Inferior parietal cortex (tissue), 1 donor: Measurements from ENCODE around the gene ATP6AP2.
"Not testable (repeated sequence)": the region's sequence is repeated elsewhere in the genome, so short reads cannot be mapped to it uniquely, and the experiment has no call there.

Experiments used
- DNase-seq: peaks from one replicate; pipeline ENCODE4 v3.0.0-alpha.2; 2016; ENCODE audit errors: extremely low spot score

Gene ATP6AP2

GRCh38 chrX:40575411-40575810 is 5.4 kb upstream of the ATP6AP2 start:
- peak; percentile 72 for DNase-seq

DNA sequence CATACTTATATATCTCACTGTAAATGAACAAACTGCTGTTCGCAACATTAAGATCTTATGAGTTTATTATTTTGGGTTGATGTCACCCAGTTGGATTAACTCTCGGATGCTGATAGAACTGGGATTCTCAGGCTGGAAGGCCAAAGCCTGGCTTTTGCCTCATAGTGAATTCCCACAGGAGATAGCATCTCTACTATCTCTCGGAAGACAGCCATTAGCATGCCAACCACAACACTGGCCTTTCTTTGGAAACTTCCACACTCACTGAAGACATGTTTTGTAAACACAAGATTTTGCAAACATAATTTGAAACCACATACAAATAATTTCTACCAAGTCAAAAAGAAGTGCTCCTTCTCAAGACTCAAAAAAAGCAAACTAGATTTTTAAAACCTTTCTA is 4.5 kb upstream of the ATP6AP2 start:
- DNase-seq = no peak

- DNase-seq = no peak
Observed at GRCh38 chrX:40578039-40578695, 2.6 kb upstream of the ATP6AP2 start.

GRCh38 chrX:40579141-40579540 is 1.6 kb upstream of the ATP6AP2 start:
- no peak for DNase-seq

GRCh38 chrX:40579900-40580536 is 752 bp upstream of the ATP6AP2 start:
- DNase-seq = no peak

DNA sequence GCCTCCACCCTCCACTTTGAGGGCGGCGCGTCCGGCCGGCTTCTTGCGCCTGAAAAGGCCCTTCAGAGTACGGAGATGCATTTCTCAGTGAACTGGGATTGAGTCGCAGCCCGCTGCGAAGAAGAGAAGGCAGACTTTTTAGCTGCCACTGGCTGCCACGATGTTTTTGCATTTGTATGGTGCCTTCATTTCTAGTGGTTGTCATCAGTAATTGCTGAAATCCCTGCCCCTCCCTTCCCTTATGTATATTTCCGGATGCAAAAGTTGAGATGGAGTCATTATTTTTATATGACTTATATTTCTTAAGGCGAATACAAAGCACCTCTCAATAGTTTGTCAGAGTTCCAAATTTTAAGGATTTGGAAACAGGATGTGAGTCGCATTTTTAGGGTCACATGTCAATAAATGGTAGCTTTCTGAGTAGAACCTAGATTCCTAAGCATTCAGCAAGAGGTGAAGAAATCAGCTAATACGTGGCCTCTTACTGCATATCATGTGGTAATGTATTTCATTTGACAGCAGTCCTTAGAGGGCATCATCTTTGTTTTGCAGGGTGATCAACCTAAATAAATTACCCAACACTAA is 658 bp downstream of the ATP6AP2 start:
- DNase-seq = no peak

DNA sequence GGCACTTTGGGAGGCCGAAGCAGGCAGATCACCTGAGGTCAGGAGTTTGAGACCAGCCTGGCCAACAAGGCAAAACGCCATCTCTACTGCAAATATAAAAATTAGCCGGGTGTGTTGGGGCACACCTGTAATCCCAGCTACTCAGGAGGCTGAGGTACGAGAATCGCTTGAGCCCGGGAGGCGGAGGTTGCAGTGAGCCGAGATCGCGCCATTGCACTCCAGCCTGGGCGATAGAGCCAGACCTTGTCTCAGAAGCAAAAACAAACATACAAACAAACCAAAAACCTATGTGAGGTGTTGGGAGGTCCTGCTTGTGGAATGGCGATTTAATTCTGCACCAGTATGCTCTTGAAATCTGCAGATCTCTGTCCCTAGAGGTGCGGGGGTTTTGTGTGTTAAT is 1.4 kb downstream of the ATP6AP2 start:
- not testable (repeated sequence) for DNase-seq

- no peak for DNase-seq
Observed at GRCh38 chrX:40582811-40583210, 2.0 kb downstream of the ATP6AP2 start.

GRCh38 chrX:40587623-40588022 is 6.9 kb downstream of the ATP6AP2 start:
- not testable (repeated sequence) for DNase-seq

DNA sequence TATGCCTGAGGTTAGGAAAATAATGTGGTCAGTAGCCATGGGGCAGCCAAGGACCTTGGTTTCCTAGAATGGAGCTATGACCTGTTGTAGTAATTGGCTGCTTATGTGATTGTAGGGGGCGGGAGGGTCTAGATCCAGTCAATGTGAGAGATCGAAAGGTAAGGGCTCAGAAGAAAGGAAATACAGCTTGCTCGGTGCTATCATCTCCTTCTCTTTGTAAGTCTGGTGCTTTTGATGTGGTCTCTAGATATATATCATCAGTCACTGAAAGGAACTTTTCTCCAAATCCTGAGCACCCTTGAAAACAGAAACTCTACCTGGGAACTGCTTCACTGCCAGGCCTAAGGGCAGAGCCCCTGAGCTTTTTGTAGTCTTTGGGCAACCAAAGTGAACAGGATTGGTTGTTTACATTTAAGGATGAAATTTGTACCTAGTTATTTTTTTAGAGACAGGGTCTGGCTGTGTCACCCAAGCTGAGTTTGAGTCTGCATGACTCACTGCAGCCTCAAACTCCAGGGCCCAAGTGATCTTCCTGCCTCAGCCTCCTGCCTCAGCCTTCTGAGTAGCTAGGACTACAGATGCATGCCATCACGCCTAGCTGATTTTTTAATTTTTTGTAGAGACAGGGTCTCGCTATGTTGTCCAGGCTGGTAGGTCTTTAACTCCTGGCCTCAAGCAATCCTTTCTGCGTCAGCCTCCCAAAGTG is 9.0 kb downstream of the ATP6AP2 start:
- DNase-seq = not testable (repeated sequence)

- DNase-seq = no peak
Observed at GRCh38 chrX:40603446-40603845, 22.7 kb downstream of the ATP6AP2 start.

GRCh38 chrX:40607381-40607780 is 26.6 kb downstream of the ATP6AP2 start:
- no peak for DNase-seq

- DNase-seq = no peak
Observed at GRCh38 chrX:40612511-40612910, 31.7 kb downstream of the ATP6AP2 start.

- DNase-seq = no peak
Observed at GRCh38 chrX:40615976-40616375, 35.2 kb downstream of the ATP6AP2 start.

GRCh38 chrX:40617566-40617965 is 36.8 kb downstream of the ATP6AP2 start:
- DNase-seq = no peak

GRCh38 chrX:40622479-40623138 is 41.8 kb downstream of the ATP6AP2 start:
- DNase-seq = no peak

- no peak for DNase-seq
Observed at GRCh38 chrX:40623139-40623536, 42.4 kb downstream of the ATP6AP2 start, which contains the start of gene MPC1L. Gene MPC1L (plus strand): TSS chrX:40623428. CDS start chrX:40623566, 138 bp downstream.

GRCh38 chrX:40623665-40624064 is 42.9 kb downstream of the ATP6AP2 start:
- DNase-seq = no peak

- peak; percentile 8 for DNase-seq
Observed at GRCh38 chrX:40625294-40625693, 44.5 kb downstream of the ATP6AP2 start.

DNA sequence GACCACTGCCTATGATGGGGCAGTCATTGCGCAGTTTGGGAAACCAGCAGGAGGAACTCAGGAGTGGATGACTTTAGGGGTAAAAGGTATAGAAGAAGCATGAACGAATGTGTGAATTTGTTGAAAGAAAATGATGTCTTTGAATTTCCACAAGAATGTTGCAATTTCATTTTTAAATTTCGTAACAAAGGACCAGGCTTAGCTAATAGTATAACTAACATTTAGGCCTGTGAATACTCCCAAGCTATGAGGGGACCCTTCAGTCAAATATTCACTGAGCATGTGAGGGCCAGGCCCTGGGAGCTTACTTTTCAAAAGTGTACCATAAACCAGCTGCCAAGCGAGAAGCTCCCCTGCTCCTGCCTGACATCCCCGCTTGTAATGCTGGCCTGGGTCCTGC is 47.7 kb downstream of the ATP6AP2 start:
- no peak for DNase-seq

DNA sequence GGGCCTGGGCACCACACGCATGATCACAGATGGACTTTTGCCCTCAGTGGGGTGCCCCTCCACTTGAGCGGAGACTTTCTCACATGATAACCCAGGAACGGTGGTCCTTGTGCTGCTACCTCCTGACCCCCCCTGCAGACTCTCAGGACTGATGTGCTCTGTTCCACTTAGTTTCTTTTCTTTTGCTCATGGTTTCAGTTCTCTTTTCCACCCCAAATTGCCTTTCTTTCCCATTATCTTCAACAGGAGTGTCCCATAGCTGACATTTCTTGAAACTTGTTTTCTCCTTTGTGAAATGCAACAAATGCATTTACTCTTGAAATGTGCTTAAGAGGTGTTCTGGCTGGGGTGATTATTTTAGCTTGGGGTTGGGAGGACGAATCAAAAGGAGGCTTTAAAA is 51.4 kb downstream of the ATP6AP2 start:
- no peak for DNase-seq

- DNase-seq = no peak
Observed at GRCh38 chrX:40637687-40638086, 56.9 kb downstream of the ATP6AP2 start.
